Measurements from ENCODE around the gene ZSCAN4. TPM values are rescaled to one million over a fixed set of nuclear protein-coding genes. Genes with fewer than 3 reads are reported as not detected.

Gene ZSCAN4
- total RNA-seq, 2 experiments from 2014 or later: not detected

DNA sequence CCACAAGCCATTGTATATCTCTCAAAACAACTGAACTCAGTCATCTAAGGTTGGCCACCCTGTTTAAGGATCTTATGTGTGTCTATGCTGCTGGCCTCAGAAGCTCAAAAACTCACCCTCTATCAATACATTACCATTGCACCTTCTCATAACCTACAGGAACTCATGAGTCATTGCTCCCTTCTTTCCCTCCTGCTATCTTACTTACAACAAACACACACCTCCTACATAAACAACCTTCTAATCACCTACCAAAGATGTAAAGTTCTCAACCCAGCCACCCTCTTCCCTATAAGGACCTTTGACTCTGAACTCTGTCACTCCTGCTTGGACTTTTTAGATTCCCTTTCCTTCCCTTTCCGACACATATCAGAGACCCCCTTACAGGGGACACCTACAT lies 13.3 kb upstream of the ZSCAN4 start:
- Mint-ChIP-seq H3K27me3 (ENCODE audit: low read depth) (peaks cover 38% of the 10 kb centered on the region), H3K9me3 (peaks cover 44% of the 10 kb centered on the region)
- intact Hi-C loops (cut with micrococcal nuclease): no loop called here

DNA sequence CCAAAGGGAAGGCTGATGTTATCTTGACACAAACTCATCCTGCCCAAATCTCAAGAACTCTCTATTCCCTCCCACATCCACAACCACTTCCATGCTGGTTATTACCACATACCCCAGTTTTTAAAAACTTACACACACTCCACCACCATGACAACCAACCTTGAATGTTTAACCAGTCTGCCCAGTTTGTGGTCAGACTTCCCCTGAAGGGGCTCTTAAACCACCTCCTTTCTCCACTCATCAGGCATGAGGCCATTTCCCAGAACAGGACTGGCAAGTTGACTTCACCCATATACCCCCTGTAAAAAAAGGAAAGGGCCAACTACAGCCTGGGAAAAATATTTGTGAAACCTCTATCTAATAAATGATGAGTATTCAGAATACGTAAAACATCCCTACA lies 12.4 kb upstream of the ZSCAN4 start:
- H3K27me3 Mint-ChIP-seq (ENCODE audit: low read depth): peaks cover 40% of the 10 kb centered on the region
- intact Hi-C loops (cut with micrococcal nuclease): no loop called here
- peaks cover 42% of the 10 kb centered on the region for H3K9me3 Mint-ChIP-seq
- CTCF ChIA-PET: no interaction called here
- H3K4me1 Mint-ChIP-seq (ENCODE audit: low read depth): peaks cover 3% of the 10 kb centered on the region
- H3K36me3 Mint-ChIP-seq (ENCODE audit: low read depth): peaks cover 28% of the 10 kb centered on the region
- DNase-seq: no peak
- no peak overlapping the region for H3K4me3 Mint-ChIP-seq
- no peak overlapping the region for H3K27ac Mint-ChIP-seq

More for the DNA sequence above, 13.3 kb upstream of the ZSCAN4 start:
- CTCF ChIA-PET: interaction anchor here (1.0 kb wide), 1 partner anchor 10 kb away, joined by 3 read pairs; no protein-coding TSS in a partner anchor
- Mint-ChIP-seq H3K27ac (no peak overlapping the region), H3K36me3 (ENCODE audit: low read depth) (peaks cover 29% of the 10 kb centered on the region), H3K4me3 (no peak overlapping the region), H3K4me1 (ENCODE audit: low read depth) (peaks cover 3% of the 10 kb centered on the region)
- DNase-seq: no peak

DNA sequence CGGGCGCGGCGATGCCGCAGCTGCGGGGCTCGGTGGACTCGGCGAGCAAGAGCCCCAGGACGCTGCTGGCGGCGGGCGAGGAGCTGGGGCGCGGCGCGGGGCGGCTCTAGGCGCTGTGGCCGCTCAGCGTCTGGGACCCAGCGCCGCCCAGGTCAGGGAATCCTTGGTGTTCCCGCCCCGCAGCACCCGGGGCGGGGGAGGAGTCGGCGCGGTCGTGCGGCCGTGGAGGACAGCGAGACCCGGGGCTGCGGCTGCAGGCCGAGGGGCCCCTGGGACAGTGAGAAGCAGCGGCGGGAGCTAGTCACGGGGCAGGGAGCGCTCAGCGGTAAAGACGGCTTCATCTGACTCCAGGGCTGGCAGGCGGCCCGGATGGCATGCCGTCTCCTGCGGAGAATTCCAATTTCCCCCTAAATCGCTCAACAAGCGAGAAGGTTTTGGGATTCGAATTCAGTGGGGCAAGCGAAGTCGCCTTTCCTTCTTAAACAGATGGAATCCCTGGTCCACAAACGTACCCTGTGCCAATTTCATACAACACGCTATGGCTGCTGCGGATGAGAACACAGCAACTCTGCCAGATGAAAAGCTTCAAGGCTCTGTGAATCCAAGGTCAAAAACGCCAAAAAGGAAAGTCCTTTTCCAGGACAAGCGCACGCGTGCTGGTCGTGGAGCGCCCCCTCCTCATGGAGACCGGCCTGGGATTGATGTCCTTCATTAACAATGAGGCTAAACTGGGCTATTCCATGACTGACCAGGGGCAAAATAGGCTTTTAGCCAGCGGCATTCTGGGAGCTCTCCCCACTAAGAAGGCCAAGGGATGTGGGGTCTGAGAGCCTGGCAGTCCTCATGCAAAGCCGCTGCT lies 4.2 kb upstream of the ZSCAN4 start:
- H3K27ac Mint-ChIP-seq: no peak overlapping the region
- H3K9me3 Mint-ChIP-seq: peaks cover 6% of the 10 kb centered on the region
- peaks cover 2% of the 10 kb centered on the region for H3K4me1 Mint-ChIP-seq (ENCODE audit: low read depth)
- H3K4me3 Mint-ChIP-seq: peak overlapping the region; percentile 71
- intact Hi-C loops (cut with micrococcal nuclease): loop anchor here (1.0 kb wide), 1 partner anchor 31 kb away; the partner anchor contains the start of gene ZNF211
- H3K36me3 Mint-ChIP-seq (ENCODE audit: low read depth): no peaks in the 10 kb centered on the region
- CTCF ChIA-PET: interaction anchor here (0.9 kb wide), 1 partner anchor 10 kb away, joined by 3 read pairs; no protein-coding TSS in a partner anchor
- DNase-seq: peak; percentile 13
- peaks cover 38% of the 10 kb centered on the region for H3K27me3 Mint-ChIP-seq (ENCODE audit: low read depth)

DNA sequence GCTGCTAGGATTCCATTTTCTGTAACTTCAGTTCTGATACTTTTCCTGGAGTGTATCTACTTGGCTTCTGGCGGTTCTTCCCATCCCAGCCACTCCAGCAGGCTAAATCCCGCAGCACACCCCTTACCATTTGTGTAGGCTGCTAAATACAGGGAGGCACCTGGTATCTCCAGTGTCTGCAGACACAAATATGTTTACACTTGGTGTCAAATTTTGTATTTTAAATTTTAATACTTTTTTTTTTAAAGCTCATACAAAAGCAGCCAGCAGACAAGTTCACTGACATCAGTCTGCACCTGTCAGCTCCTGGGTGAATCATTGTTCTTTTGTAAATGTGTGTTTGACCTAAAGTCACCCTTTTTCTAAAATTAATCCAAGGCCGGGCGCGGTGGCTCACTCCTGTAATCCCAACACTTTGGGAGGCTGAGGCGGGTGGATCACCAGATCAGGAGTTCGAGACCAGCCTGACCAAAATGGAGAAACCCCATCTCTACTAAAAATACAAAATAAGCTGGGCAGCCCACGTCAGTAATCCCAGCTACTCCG lies 3.4 kb upstream of the ZSCAN4 start:
- no peak overlapping the region for H3K27ac Mint-ChIP-seq
- H3K36me3 Mint-ChIP-seq (ENCODE audit: low read depth): no peaks in the 10 kb centered on the region
- no peak overlapping the region for H3K4me3 Mint-ChIP-seq
- H3K9me3 Mint-ChIP-seq: peaks cover 6% of the 10 kb centered on the region
- intact Hi-C loops (cut with micrococcal nuclease): no loop called here
- no peak for DNase-seq
- H3K4me1 Mint-ChIP-seq (ENCODE audit: low read depth): peaks cover 2% of the 10 kb centered on the region
- CTCF ChIA-PET: interaction anchor here (0.9 kb wide), 1 partner anchor 11 kb away, joined by 3 read pairs; no protein-coding TSS in a partner anchor
- H3K27me3 Mint-ChIP-seq (ENCODE audit: low read depth): peaks cover 35% of the 10 kb centered on the region

DNA sequence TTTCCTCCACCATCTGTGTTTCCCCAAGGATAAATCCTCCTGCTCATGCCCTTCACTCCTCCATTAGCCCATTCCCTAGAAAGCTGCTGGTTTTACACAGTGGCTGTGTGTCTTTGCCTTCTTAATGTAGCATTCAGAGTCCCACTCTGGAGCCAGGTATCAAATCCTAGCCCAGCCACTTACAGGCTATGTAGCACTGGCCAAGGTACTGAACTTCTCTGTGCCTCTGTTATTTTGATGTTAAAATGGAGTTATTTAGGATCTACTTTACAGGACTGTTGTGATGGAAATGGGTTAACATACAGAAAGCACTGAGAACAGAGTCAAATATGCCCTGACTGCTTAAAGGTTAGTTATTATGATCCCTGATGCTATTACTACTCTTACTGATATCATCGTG lies 1.5 kb upstream of the ZSCAN4 start:
- peaks cover 8% of the 10 kb centered on the region for H3K9me3 Mint-ChIP-seq
- CTCF ChIA-PET: interaction anchor here (0.7 kb wide), 1 partner anchor 262 kb away, joined by 6 read pairs; no protein-coding TSS in a partner anchor
- intact Hi-C loops (cut with micrococcal nuclease): no loop called here

DNA sequence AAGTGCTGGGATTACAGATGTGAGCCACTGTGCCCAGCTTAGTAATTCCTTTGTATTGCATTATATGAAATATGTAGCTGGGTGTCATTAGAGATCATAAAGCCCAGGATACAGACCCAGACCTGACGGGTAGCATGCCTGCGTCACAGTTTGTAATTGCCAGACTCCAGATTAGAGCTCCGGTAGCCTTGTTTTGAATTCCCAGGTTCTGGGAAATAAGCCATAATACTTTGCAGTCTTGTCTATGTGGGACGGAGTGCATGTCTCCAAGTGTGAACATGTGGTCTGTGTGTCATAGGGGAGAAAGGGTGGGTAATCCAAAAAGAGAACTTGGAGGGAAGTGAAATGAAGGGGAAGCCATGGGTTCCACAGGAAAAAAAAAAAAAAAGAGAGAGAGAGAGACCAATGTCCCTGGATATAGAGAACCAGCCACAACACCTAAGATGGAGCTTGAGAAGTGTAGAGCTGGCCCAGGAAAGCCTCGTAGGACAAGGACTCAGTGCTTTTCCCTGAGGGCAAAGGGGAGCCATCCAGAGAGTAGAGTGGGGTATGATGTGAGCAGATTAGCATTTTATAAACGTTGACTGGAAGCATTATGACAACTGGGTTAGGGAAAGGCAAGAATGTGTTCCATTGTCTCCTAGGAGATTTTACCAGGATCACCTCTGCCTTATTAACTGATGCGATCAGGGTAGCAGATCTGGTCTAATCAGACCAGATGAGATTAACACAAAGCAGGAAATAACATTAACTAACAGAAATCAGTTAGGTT lies 2.6 kb downstream of the ZSCAN4 start:
- CTCF ChIA-PET: no interaction called here
- Mint-ChIP-seq H3K27ac (no peak overlapping the region), H3K4me1 (ENCODE audit: low read depth) (no peaks in the 10 kb centered on the region), H3K36me3 (ENCODE audit: low read depth) (peaks cover under 1% of the 10 kb centered on the region), H3K4me3 (no peak overlapping the region), H3K27me3 (ENCODE audit: low read depth) (peaks cover 23% of the 10 kb centered on the region), H3K9me3 (peaks cover 13% of the 10 kb centered on the region)
- no peak for DNase-seq
- intact Hi-C loops (cut with micrococcal nuclease): no loop called here

More for the DNA sequence above, 1.5 kb upstream of the ZSCAN4 start:
- DNase-seq: no peak
- peaks cover 2% of the 10 kb centered on the region for H3K4me1 Mint-ChIP-seq (ENCODE audit: low read depth)
- no peaks in the 10 kb centered on the region for H3K36me3 Mint-ChIP-seq (ENCODE audit: low read depth)
- no peak overlapping the region for H3K4me3 Mint-ChIP-seq
- H3K27ac Mint-ChIP-seq: no peak overlapping the region
- H3K27me3 Mint-ChIP-seq (ENCODE audit: low read depth): peaks cover 42% of the 10 kb centered on the region

DNA sequence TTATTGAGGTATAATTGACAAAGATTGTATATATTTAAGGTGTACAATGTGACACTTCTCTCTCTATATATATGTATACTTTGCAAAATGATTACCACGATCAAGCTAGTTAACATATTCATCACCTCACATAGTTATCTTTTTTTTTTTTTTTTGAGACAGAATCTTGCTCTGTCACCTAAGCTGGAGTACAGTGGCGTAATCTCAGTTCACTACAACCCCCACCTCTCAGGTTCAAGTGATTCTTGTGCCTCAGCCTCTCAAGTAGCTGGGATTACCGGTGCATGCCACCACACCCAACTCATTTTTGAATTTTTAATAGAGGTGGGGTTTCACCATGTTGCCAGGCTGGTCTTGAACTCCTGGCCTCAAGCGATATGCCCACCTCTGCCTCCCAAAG lies 3.7 kb downstream of the ZSCAN4 start:
- no peaks in the 10 kb centered on the region for H3K4me1 Mint-ChIP-seq (ENCODE audit: low read depth)
- no peak overlapping the region for H3K27ac Mint-ChIP-seq
- CTCF ChIA-PET: no interaction called here
- H3K9me3 Mint-ChIP-seq: peaks cover 12% of the 10 kb centered on the region
- H3K4me3 Mint-ChIP-seq: no peak overlapping the region
- no peak for DNase-seq
- H3K36me3 Mint-ChIP-seq (ENCODE audit: low read depth): peaks cover 3% of the 10 kb centered on the region
- intact Hi-C loops (cut with micrococcal nuclease): no loop called here
- peaks cover 25% of the 10 kb centered on the region for H3K27me3 Mint-ChIP-seq (ENCODE audit: low read depth)

DNA sequence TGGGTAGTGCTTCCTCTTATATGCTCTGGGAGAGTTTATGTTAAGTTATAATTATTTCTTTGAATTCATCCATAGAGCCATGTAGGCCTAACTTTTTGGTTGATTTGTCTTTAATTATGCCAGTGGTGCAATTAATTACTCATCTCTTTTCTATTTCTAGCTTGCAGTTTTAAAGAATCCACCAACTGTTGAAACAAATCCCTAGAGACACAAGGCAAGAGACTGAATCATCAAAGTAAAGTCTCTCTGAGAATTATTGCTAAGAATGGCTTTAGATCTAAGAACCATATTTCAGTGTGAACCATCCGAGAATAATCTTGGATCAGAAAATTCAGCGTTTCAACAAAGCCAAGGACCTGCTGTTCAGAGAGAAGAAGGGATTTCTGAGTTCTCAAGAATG lies 7.1 kb downstream of the ZSCAN4 start:
- Mint-ChIP-seq H3K27me3 (ENCODE audit: low read depth) (peaks cover 13% of the 10 kb centered on the region), H3K9me3 (peaks cover 14% of the 10 kb centered on the region), H3K27ac (no peak overlapping the region), H3K36me3 (ENCODE audit: low read depth) (peaks cover 4% of the 10 kb centered on the region), H3K4me1 (ENCODE audit: low read depth) (no peaks in the 10 kb centered on the region), H3K4me3 (no peak overlapping the region)
- CTCF ChIA-PET: no interaction called here
- intact Hi-C loops (cut with micrococcal nuclease): no loop called here
- no peak for DNase-seq

DNA sequence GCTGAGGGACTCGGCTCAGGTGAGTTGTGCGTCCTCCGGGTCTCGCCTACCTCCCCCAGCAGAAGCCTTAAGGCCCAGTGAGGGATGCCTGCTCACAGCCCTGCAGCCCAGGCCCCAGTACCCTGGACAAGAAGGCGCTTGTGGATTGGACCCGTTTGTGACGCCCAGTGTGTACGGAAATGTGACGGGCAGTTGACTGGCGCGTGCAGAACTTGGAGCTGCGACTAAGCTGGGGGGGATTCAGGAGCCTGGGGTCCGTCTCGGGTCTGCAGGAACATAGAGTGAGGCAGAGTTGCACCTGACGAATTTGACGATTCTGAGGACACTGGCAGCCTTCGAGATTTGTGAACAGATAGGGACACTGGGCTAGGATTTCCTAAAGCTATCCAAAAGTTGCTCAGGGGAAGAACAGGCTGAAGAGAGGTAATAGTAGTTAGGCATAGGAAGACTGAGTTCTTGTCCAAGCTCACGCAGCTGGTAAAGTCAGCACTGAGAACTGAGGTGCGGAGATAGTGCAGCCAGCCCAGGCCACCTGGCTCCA lies 13.6 kb downstream of the ZSCAN4 start:
- peak overlapping the region; percentile 94 for H3K4me3 Mint-ChIP-seq
- H3K27ac Mint-ChIP-seq: peak overlapping the region; percentile 84
- CTCF ChIA-PET: no interaction called here
- no peaks in the 10 kb centered on the region for H3K27me3 Mint-ChIP-seq (ENCODE audit: low read depth)
- peaks cover 32% of the 10 kb centered on the region for H3K4me1 Mint-ChIP-seq (ENCODE audit: low read depth)
- no peak for DNase-seq
- intact Hi-C loops (cut with micrococcal nuclease): loop anchor here (2.0 to 5.0 kb wide), 2 partner anchors 45 to 105 kb away; partner anchors contain the start of genes ZNF416 and ZNF671
- H3K36me3 Mint-ChIP-seq (ENCODE audit: low read depth): peaks cover 58% of the 10 kb centered on the region
- peaks cover 57% of the 10 kb centered on the region for H3K9me3 Mint-ChIP-seq

DNA sequence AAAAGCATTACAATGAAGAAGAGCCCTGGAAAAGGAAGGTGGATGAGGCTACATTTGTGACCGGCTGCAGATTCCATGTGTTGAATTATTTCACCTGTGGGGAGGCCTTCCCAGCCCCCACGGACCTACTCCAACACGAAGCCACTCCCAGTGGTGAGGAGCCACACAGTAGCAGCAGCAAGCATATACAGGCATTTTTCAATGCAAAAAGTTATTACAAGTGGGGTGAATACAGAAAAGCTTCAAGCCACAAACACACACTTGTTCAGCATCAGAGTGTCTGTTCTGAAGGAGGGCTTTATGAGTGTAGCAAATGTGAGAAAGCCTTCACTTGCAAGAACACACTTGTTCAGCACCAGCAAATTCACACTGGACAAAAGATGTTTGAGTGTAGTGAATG lies 18.0 kb downstream of the ZSCAN4 start:
- Mint-ChIP-seq H3K9me3 (peaks cover 78% of the 10 kb centered on the region), H3K27ac (no peak overlapping the region)
- CTCF ChIA-PET: no interaction called here

DNA sequence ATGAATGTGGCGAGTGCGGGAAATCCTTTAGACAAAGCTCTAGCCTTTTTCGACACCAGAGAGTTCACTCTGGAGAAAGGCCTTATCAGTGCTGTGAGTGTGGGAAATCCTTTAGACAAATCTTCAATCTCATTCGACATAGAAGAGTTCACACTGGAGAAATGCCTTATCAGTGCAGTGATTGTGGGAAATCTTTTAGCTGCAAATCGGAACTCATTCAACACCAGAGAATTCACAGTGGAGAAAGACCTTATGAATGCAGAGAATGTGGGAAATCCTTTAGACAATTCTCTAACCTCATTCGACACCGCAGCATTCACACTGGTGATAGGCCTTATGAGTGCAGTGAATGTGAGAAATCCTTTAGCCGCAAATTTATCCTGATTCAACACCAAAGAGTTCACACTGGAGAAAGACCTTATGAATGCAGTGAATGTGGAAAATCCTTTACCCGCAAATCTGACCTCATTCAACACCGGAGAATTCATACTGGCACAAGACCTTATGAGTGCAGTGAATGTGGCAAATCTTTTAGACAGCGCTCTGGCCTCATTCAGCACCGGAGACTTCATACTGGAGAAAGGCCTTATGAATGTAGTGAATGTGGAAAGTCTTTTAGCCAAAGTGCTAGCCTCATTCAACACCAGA lies 18.8 kb downstream of the ZSCAN4 start:
- Mint-ChIP-seq H3K4me3 (no peak overlapping the region), H3K9me3 (peaks cover 78% of the 10 kb centered on the region), H3K36me3 (ENCODE audit: low read depth) (peaks cover 89% of the 10 kb centered on the region), H3K27me3 (ENCODE audit: low read depth) (no peaks in the 10 kb centered on the region), H3K4me1 (ENCODE audit: low read depth) (peaks cover 21% of the 10 kb centered on the region), H3K27ac (no peak overlapping the region)
- intact Hi-C loops (cut with micrococcal nuclease): no loop called here
- CTCF ChIA-PET: no interaction called here
- no peak for DNase-seq

More for the DNA sequence above, 18.0 kb downstream of the ZSCAN4 start:
- no peak overlapping the region for H3K4me3 Mint-ChIP-seq
- H3K27me3 Mint-ChIP-seq (ENCODE audit: low read depth): no peaks in the 10 kb centered on the region
- intact Hi-C loops (cut with micrococcal nuclease): no loop called here
- H3K36me3 Mint-ChIP-seq (ENCODE audit: low read depth): peaks cover 90% of the 10 kb centered on the region
- no peak for DNase-seq
- H3K4me1 Mint-ChIP-seq (ENCODE audit: low read depth): peaks cover 28% of the 10 kb centered on the region

Data from activated naive CD4-positive, alpha-beta T cell treated with anti-CD3 and anti-CD28 coated beads for 36 hours (primary cell).